ENCODE measurements around the gene IDH3A.

- TF ChIP-seq EGR1 (conservative IDR thresholded peaks at IDR 0.05) (no peak), SNIP1 (IDR thresholded peaks at IDR 0.05; ENCODE audit: low read depth) (no peak), EZH2 (IDR thresholded peaks at IDR 0.05; ENCODE audit: borderline replicate concordance, low read depth, low read length) (no peak), ZNF311 (CRISPR knock-in tag; IDR thresholded peaks at IDR 0.05) (no peak), POLR2AphosphoS5 (IDR thresholded peaks at IDR 0.05; ENCODE audit: control insufficient read depth, insufficient read depth, low read depth, low read length) (no peak), HDAC1 (IDR thresholded peaks at IDR 0.05) (no peak), RNF2 (IDR thresholded peaks at IDR 0.05) (no peak), TAF1 (IDR thresholded peaks at IDR 0.05; ENCODE audit: control insufficient read depth, extremely low read depth, insufficient read depth, low read length, severe bottlenecking) (no peak)
Observed at GRCh38 chr15:78127882-78128281, 21.3 kb upstream of the IDH3A start.
